Stimulated activated CD8-positive, alpha-beta memory T cell treated with anti-CD3 and anti-CD28 coated beads, Interleukin-7, amount 100 ng/mL, for 24 hours (primary cell): Measurements from ENCODE around the gene ZNF883.
A peak's percentile ranks its signal among the peaks of the same experiment; 100 is the strongest.
"Not testable (repeated sequence)": the region's sequence is repeated elsewhere in the genome, so short reads cannot be mapped to it uniquely, and the experiment has no call there.

Experiments
- DNase-seq: peaks from one replicate; pipeline ENCODE4 v3.0.0-alpha.2; 2020; ENCODE audit warnings: low read depth

The ZNF883 gene

GRCh38 chr9:113011911-113012381, at the start of gene ZNF883:
Gene ZNF883, minus strand, starts transcription at chr9:113012192.
- DNase-seq, result no peak

- not testable (repeated sequence) for DNase-seq
Measured at GRCh38 chr9:113061072-113061850, 49.3 kb upstream of the ZNF883 start.

GRCh38 chr9:113059581-113060284, 47.7 kb upstream of the ZNF883 start:
- not testable (repeated sequence) for DNase-seq

- DNase-seq, result no peak
Measured at GRCh38 chr9:113057193-113057592, 45.2 kb upstream of the ZNF883 start.

GRCh38 chr9:113056191-113057106, 44.5 kb upstream of the ZNF883 start, which contains the start of gene ZFP37:
Gene ZFP37, minus strand, starts transcription at chr9:113056724. Its CDS starts 36 bp downstream, at chr9:113056688.
- DNase-seq, result peak; percentile 41

- DNase-seq, result no peak
Measured at GRCh38 chr9:113042884-113043657, 31.1 kb upstream of the ZNF883 start.

- DNase-seq, result no peak
Measured at GRCh38 chr9:113026200-113026599, 14.2 kb upstream of the ZNF883 start.

GRCh38 chr9:113018247-113018646, 6.3 kb upstream of the ZNF883 start:
- no peak for DNase-seq

GRCh38 chr9:113012492-113012891, 500 bp upstream of the ZNF883 start:
- DNase-seq, result no peak

GRCh38 chr9:113005777-113006176, 6.2 kb downstream of the ZNF883 start:
- DNase-seq, result no peak

- no peak for DNase-seq
Measured at GRCh38 chr9:112997236-112997941, 14.6 kb downstream of the ZNF883 start.

GRCh38 chr9:112971415-112971814, 40.6 kb downstream of the ZNF883 start:
- no peak for DNase-seq

GRCh38 chr9:112970939-112971338, 41.1 kb downstream of the ZNF883 start:
- DNase-seq, result no peak

GRCh38 chr9:112969730-112970129, 42.3 kb downstream of the ZNF883 start:
- no peak for DNase-seq

GRCh38 chr9:112955550-112955949, 56.4 kb downstream of the ZNF883 start:
- DNase-seq, result no peak

GRCh38 chr9:112945620-112946208, 66.3 kb downstream of the ZNF883 start:
- no peak for DNase-seq

- DNase-seq, result no peak
Measured at GRCh38 chr9:112939418-112939817, 72.6 kb downstream of the ZNF883 start.

GRCh38 chr9:112933696-112934095, 78.3 kb downstream of the ZNF883 start:
- DNase-seq, result no peak

- no peak for DNase-seq
Measured at GRCh38 chr9:112925058-112925641, 86.8 kb downstream of the ZNF883 start.

GRCh38 chr9:112921549-112921948, 90.4 kb downstream of the ZNF883 start:
- no peak for DNase-seq
